Panc1 (cell line): Measurements from ENCODE around the gene SLC18B1.

Experiments used
- CTCF ChIP-seq: fragments of 450-650 bp; IDR thresholded peaks from 2 replicates; pipeline ENCODE4 v1.5.1; 2017; ENCODE audit warnings: mild to moderate bottlenecking
- REST ChIP-seq, 2 experiments: IDR thresholded peaks; 2 replicates each; pipeline ENCODE4 v1.6.1; 2011 to 2012; ENCODE audit warnings: low read depth in 2 of 2, control low read depth in 1 of 2, low read length in 1 of 2, mild to moderate bottlenecking in 1 of 2, moderate library complexity in 1 of 2; ENCODE audit not compliant: insufficient read depth in 1 of 2
- TCF7L2 ChIP-seq: IDR thresholded peaks from 2 replicates; pipeline ENCODE4 v1.6.1; 2011; ENCODE audit warnings: mild to moderate bottlenecking, low read depth, low read length, inconsistent platforms

- TF ChIP-seq REST (IDR thresholded peaks at IDR 0.05; ENCODE audit: insufficient read depth in 1 of 2, low read depth in 2 of 2, low read length in 1 of 2) (no peak), CTCF (no peak), TCF7L2 (no peak)
Observed at GRCh38 chr6:132800656-132801055, 2.2 kb upstream of the SLC18B1 start.
